ENCODE measurements around the gene DEFB131B. TPM values are rescaled to one million over a fixed set of nuclear protein-coding genes. Genes with fewer than 3 reads are reported as not detected.

DEFB131B gene
- total and polyA plus RNA-seq, 9 of the 15 experiments (the other 6 are each of a cell fraction or from before 2014, with no cell fraction given): not detected

DNA sequence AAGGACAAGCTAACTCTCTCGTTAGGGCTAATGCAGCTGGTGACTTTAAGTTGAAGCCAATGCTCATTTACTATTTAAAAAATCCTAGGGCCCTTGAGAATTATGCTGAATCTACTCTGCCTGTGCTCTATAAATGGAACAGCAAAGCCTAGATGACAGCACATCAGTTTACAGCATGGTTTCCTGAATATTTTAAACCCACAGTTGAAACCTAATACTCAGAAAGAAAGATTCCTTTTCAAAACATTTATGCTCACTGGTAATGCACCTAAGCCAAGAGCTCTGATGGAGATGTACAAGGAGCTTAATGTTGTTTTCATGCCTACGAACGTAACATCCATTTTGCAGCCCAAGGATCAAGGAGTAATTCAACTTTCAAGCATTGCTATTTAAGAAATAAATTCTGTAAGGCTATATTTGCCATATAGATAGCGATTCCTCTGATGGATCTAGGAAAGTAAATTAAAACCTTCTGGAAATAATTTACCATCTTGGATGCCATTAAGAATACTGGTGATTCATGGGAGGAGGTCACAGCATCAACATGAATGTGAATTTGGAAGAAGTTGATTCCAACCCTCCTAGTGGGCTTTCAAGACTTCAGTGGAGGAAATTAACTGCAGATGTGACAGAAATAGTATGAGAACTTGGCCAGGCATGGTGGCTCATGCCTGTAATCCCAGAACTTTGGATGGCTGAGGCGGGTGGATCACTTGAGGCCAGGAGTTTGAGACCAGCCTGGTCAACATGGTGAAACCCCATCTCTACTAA, 35.7 kb downstream of the DEFB131B start:
- Histone ChIP-seq H4K20me1 (replicated peaks; ENCODE audit: control insufficient read depth, insufficient read depth, low read length) (no peaks in the 10 kb centered on the region), H2AFZ (ENCODE audit: low read depth, low read length) (no peak overlapping the region), H3K27ac (ENCODE audit: extremely low read depth, low read depth, low read length) (no peak overlapping the region), H3K4me1 (replicated peaks in 1 of 2; ENCODE audit: control insufficient read depth in 2 of 2, insufficient read depth in 2 of 2, low read length in 2 of 2) (no peaks in the 10 kb centered on the region; a peak in 1 of 5 replicates), H3K9me1 (ENCODE audit: control insufficient read depth, insufficient read depth, low read length) (no peaks in the 10 kb centered on the region), H3K9ac (ENCODE audit: insufficient read depth in 1 of 2, low read depth in 2 of 2, low read length in 2 of 2) (no peak overlapping the region), H3K9me3 (replicated peaks; ENCODE audit: control insufficient read depth, insufficient read depth, low read depth, low read length) (no peaks in the 10 kb centered on the region), H3K79me2 (ENCODE audit: control insufficient read depth, insufficient read depth, low read length) (no peaks in the 10 kb centered on the region), H3K4me2 (ENCODE audit: insufficient read depth, low read length) (no peak overlapping the region), H3K4me3 (no peak overlapping the region), H3K36me3 (ENCODE audit: control insufficient read depth, insufficient read depth, low read length) (peaks cover 37% of the 10 kb centered on the region; the same call in 2 of the 3 replicates), H3K27me3 (ENCODE audit: control insufficient read depth in 2 of 2, insufficient read depth in 2 of 2, low read length in 2 of 2) (no peaks in the 10 kb centered on the region)
- ATAC-seq: no peak
- intact Hi-C loops (cut with micrococcal nuclease) (no loop called here), in situ Hi-C loops (cut with MboI) (no loop called here)
- POLR2A ChIA-PET: no interaction called here
- no peak for TF ChIP-seq GATA2 (CRISPR knock-in tag; IDR thresholded peaks at IDR 0.05)
- no peak for TF ChIP-seq PHTF2 (CRISPR knock-in tag; IDR thresholded peaks at IDR 0.05)
- TF ChIP-seq SNIP1 (IDR thresholded peaks at IDR 0.05; ENCODE audit: low read depth): no peak
- no peak for TF ChIP-seq ZNF696 (CRISPR knock-in tag; conservative IDR thresholded peaks at IDR 0.05)
- TF ChIP-seq, protein P1, sequence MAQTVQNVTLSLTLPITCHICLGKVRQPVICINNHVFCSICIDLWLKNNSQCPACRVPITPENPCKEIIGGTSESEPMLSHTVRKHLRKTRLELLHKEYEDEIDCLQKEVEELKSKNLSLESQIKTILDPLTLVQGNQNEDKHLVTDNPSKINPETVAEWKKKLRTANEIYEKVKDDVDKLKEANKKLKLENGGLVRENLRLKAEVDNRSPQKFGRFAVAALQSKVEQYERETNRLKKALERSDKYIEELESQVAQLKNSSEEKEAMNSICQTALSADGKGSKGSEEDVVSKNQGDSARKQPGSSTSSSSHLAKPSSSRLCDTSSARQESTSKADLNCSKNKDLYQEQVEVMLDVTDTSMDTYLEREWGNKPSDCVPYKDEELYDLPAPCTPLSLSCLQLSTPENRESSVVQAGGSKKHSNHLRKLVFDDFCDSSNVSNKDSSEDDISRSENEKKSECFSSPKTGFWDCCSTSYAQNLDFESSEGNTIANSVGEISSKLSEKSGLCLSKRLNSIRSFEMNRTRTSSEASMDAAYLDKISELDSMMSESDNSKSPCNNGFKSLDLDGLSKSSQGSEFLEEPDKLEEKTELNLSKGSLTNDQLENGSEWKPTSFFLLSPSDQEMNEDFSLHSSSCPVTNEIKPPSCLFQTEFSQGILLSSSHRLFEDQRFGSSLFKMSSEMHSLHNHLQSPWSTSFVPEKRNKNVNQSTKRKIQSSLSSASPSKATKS (CRISPR knock-in tag; IDR thresholded peaks at IDR 0.05): no peak
- no peak for TF ChIP-seq RNF2 (IDR thresholded peaks at IDR 0.05)
- no peak for TF ChIP-seq TBP (optimal IDR thresholded peaks at IDR 0.05; ENCODE audit: low read depth, low read length)
- TF ChIP-seq DACH1 (IDR thresholded peaks at IDR 0.05; ENCODE audit: partially characterized antibody): no peak
- TF ChIP-seq, protein P2, sequence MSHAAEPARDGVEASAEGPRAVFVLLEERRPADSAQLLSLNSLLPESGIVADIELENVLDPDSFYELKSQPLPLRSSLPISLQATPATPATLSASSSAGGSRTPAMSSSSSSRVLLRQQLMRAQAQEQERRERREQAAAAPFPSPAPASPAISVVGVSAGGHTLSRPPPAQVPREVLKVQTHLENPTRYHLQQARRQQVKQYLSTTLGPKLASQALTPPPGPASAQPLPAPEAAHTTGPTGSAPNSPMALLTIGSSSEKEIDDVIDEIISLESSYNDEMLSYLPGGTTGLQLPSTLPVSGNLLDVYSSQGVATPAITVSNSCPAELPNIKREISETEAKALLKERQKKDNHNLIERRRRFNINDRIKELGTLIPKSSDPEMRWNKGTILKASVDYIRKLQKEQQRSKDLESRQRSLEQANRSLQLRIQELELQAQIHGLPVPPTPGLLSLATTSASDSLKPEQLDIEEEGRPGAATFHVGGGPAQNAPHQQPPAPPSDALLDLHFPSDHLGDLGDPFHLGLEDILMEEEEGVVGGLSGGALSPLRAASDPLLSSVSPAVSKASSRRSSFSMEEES (CRISPR knock-in tag; IDR thresholded peaks at IDR 0.05): no peak
- CTCF ChIA-PET (ENCODE audit: low intra/inter-chr PET ratio): interaction anchor here (0.6 kb wide), 1 partner anchor 231 kb away, joined by 3 read pairs; no protein-coding TSS in a partner anchor
- DNase-seq (ENCODE audit: extremely low read depth in 1 of 4, low spot score in 3 of 4): no peak
- WGBS (ENCODE audit: insufficient coverage, low coverage, missing lambda C conversion rate): 84% methylated on average over 5 of the region's 5 CpGs
- no TSS peak for BruUV-seq (replicated peaks)
- no peak for FAIRE-seq

All from K562 (cell line).